A549 (cell line): ENCODE data around the gene ZNF615. TPM values are rescaled to one million over a fixed set of nuclear protein-coding genes. Genes with fewer than 3 reads are reported as not detected.

Experiments used
- ATAC-seq, 2 experiments: fragments of 200-7000 bp in 1 of 2; fragments of >200 bp in 1 of 2; cut with Nextera tagmentation in 1 of 2; cut with Tn5 transposase in 1 of 2; 3 replicates each; pipeline versions ENCODE4 v1.8.0 to v1.9.1; 2018 to 2020; ENCODE audit warnings: mild to moderate bottlenecking in 1 of 2, moderate library complexity in 1 of 2
- CTCF ChIA-PET: fragments of 300-600 bp; sonication (Branson Sonifier 250); formaldehyde crosslinking; extraction: SDS; loops from one replicate; lab custom pipeline; 2021; ENCODE audit warnings: antibody characterized with exemption, inconsistent platforms; lab: Yijun Ruan, JAX
- POLR2A ChIA-PET: fragments of 350-600 bp; formaldehyde crosslinking; extraction: SDS; loops from one replicate; lab custom pipeline; 2021; ENCODE audit warnings: antibody characterized with exemption, inconsistent platforms; lab: Yijun Ruan, JAX
- DNase-seq, 2 experiments: peaks; one replicate each; pipeline versions ENCODE4 v3.0.0 to v3.0.0-alpha.2; 2011 to 2016; ENCODE audit warnings: low read depth in 1 of 2, low spot score in 1 of 2
- FAIRE-seq: peaks from 2 replicates; lab custom pipeline; 2011; peaks lifted over from hg19 to GRCh38; lab: Jason Lieb, UNC
- H3K27ac ChIP-seq, 2 experiments: fragments of >200 bp; sonication (Bioruptor Twin); formaldehyde crosslinking; 3 replicates each; pipeline ENCODE4 v1.5.1; 2016 to 2017
- H3K4me1 ChIP-seq: fragments of >200 bp; sonication (Bioruptor Twin); formaldehyde crosslinking; 3 replicates; pipeline ENCODE4 v1.6.1; 2016
- H3K4me2 ChIP-seq: fragments of >200 bp; sonication (Bioruptor Twin); formaldehyde crosslinking; 3 replicates; pipeline ENCODE4 v1.6.1; 2016
- H3K4me3 ChIP-seq: fragments of >200 bp; sonication (Bioruptor Twin); formaldehyde crosslinking; 3 replicates; pipeline ENCODE4 v1.5.1; 2016
- H3K9me3 ChIP-seq: fragments of >200 bp; sonication (Bioruptor Twin); formaldehyde crosslinking; 3 replicates; pipeline ENCODE4 v1.6.1; 2016
- BCL3 ChIP-seq: fragments of >200 bp; sonication (Bioruptor Twin); formaldehyde crosslinking; IDR thresholded peaks from 3 replicates; pipeline ENCODE4 v1.6.1; 2016
- BHLHE40 ChIP-seq: IDR thresholded peaks from 2 replicates; pipeline ENCODE4 v1.6.1; 2012; ENCODE audit warnings: low read depth, low read length, inconsistent platforms
- CEBPB ChIP-seq, 2 experiments: fragments of >200 bp in 1 of 2; sonication (Bioruptor Twin) in 1 of 2; formaldehyde crosslinking in 1 of 2; IDR thresholded peaks; 2 replicates each; pipeline ENCODE4 v1.6.1; 2012 to 2016
- EHMT2 ChIP-seq: fragments of 200-600 bp; sonication (generic); IDR thresholded peaks from 2 replicates; pipeline ENCODE4 v1.6.1; 2016; ENCODE audit warnings: antibody characterized with exemption, low read depth, mild to moderate bottlenecking, moderate library complexity
- ELK1 ChIP-seq: fragments of 150-350 bp; IDR thresholded peaks from 2 replicates; pipeline ENCODE4 v1.6.1; 2014; ENCODE audit warnings: low read depth, mild to moderate bottlenecking, low read length
- EP300 ChIP-seq, 2 experiments: fragments of >200 bp; sonication (Bioruptor Twin); formaldehyde crosslinking; IDR thresholded peaks; 2 replicates in 1 of 2; 3 replicates in 1 of 2; pipeline ENCODE4 v1.6.1; 2016 to 2017
- HMGXB4 ChIP-seq: fragments of 250-450 bp; sonication (Bioruptor Pico); IDR thresholded peaks from 2 replicates; pipeline ENCODE4 v1.5.0; 2021; ENCODE audit warnings: mild to moderate bottlenecking, moderate library complexity, borderline replicate concordance
- HOXA7 ChIP-seq: fragments of 250-450 bp; sonication (Bioruptor Pico); IDR thresholded peaks from 2 replicates; pipeline ENCODE4 v1.5.0; 2020; ENCODE audit warnings: mild to moderate bottlenecking, moderate library complexity
- HOXB13 ChIP-seq: fragments of 250-450 bp; sonication (Bioruptor Pico); IDR thresholded peaks from 2 replicates; pipeline ENCODE4 v1.5.0; 2020; ENCODE audit warnings: low read depth, mild to moderate bottlenecking, moderate library complexity
- KDM1A ChIP-seq: fragments of 200-600 bp; sonication (generic); IDR thresholded peaks from 2 replicates; pipeline ENCODE4 v1.6.1; 2016; ENCODE audit warnings: low read depth, mild to moderate bottlenecking
- KDM5A ChIP-seq: fragments of 200-600 bp; sonication (generic); IDR thresholded peaks from 2 replicates; pipeline ENCODE4 v1.6.1; 2016; ENCODE audit warnings: antibody characterized with exemption, mild to moderate bottlenecking
- MAFK ChIP-seq: fragments of 450-650 bp; IDR thresholded peaks from 2 replicates; pipeline ENCODE4 v1.6.1; 2014; ENCODE audit not compliant: partially characterized antibody
- POLR2AphosphoS2 ChIP-seq: conservative IDR thresholded peaks from 2 replicates; pipeline ENCODE4 v1.6.1; 2012; ENCODE audit warnings: low read length, improper control_type of control experiment, inconsistent platforms
- RAD21 ChIP-seq, 2 experiments: fragments of >200 bp in 1 of 2; sonication (Bioruptor Twin) in 1 of 2; formaldehyde crosslinking in 1 of 2; IDR thresholded peaks in 1 of 2; conservative IDR thresholded peaks in 1 of 2; 2 replicates in 1 of 2; 3 replicates in 1 of 2; pipeline ENCODE4 v1.6.1; 2012 to 2018; ENCODE audit warnings: inconsistent platforms in 1 of 2
- RCOR1 ChIP-seq: fragments of 150-350 bp; IDR thresholded peaks from 2 replicates; pipeline ENCODE4 v1.6.1; 2014; ENCODE audit warnings: antibody characterized with exemption, low read length, low read depth
- REST ChIP-seq: fragments of 200-600 bp; sonication (generic); IDR thresholded peaks from 2 replicates; pipeline ENCODE4 v1.6.1; 2016; ENCODE audit warnings: antibody characterized with exemption, mild to moderate bottlenecking, moderate library complexity
- RFX5 ChIP-seq: fragments of 450-650 bp; IDR thresholded peaks from 2 replicates; pipeline ENCODE4 v1.7.1; 2014; ENCODE audit warnings: antibody characterized with exemption, mild to moderate bottlenecking, moderate library complexity
- SMC3 ChIP-seq: fragments of >200 bp; sonication (Bioruptor Twin); formaldehyde crosslinking; IDR thresholded peaks from 3 replicates; pipeline ENCODE4 v1.6.1; 2018; ENCODE audit warnings: inconsistent platforms
- TP53 ChIP-seq: fragments of 250-450 bp; sonication (Bioruptor Pico); IDR thresholded peaks from 2 replicates; pipeline ENCODE4 v1.5.0; 2021; ENCODE audit warnings: mild to moderate bottlenecking, moderate library complexity
- ZC3H11A ChIP-seq: fragments of 450-650 bp; IDR thresholded peaks from 2 replicates; pipeline ENCODE4 v1.6.1; 2014; ENCODE audit warnings: antibody characterized with exemption, mild to moderate bottlenecking
- ZNF302 ChIP-seq: fragments of 250-450 bp; sonication (Bioruptor Pico); IDR thresholded peaks from 2 replicates; pipeline ENCODE4 v1.9.0; 2021; ENCODE audit warnings: inconsistent platforms, mild to moderate bottlenecking, moderate library complexity
- WGBS: methylation state at CpG from one replicate; pipeline ENCODE4 v1.1.6; 2017; ENCODE audit errors: missing lambda C conversion rate; 5-methylcytosine and 5-hydroxymethylcytosine counted together
- polyA plus RNA-seq, 4 experiments: library from polyadenylated mRNA; depleted of rRNA in 3 of 4; stranded (reverse); fragments of >200 nt; fragmentation: RNase III in 1 of 4; extraction: RNeasy Plus Mini Kit Qiagen cat#74134 plus additional on column Dnase treatment in 1 of 4; gene quantifications; 2 replicates in 3 of 4; 3 replicates in 1 of 4; pipeline ENCODE4 v1.2.3, GENCODE V29; 2011 to 2017

The ZNF615 gene
- polyA plus RNA-seq, 2 of the 4 experiments (the other 2 are of a cell fraction) = 7.5 to 9.4 TPM

- peak in 1 of 2 experiments; percentile 18 for DNase-seq
- 37% methylated on average over 9 of the region's 9 CpGs for WGBS
- no peak for TF ChIP-seq BCL3
- TF ChIP-seq SMC3 = no peak
- no peak for TF ChIP-seq POLR2AphosphoS2
- POLR2A ChIA-PET = interaction anchor here (0.7 to 1.5 kb wide), 3 partner anchors 13 to 42 kb away, joined by 3 to 6 read pairs (median 3); partner anchors contain the start of gene ZNF614
- Histone ChIP-seq H3K4me2 (peak overlapping the region; percentile 60), H3K27ac (peak overlapping the region; percentile 79 to 82), H3K4me1 (no peaks in the 10 kb centered on the region), H3K4me3 (peak overlapping the region; percentile 75), H3K9me3 (peaks cover 84% of the 10 kb centered on the region)
- no peak for FAIRE-seq
- CTCF ChIA-PET = no interaction called here
- peak; percentile 52 to 53; a peak in 5 of 6 replicates for ATAC-seq
Observed at GRCh38 chr19:52007451-52007805, 583 bp downstream of the ZNF615 start.

GRCh38 chr19:51994048-51994644 is 13.9 kb downstream of the ZNF615 start:
- DNase-seq (no peak), FAIRE-seq (peak; percentile 68), ATAC-seq (no peak)
- ChIA-PET POLR2A (no interaction called here), CTCF (interaction anchor here (0.7 kb wide), 1 partner anchor 8 kb away, joined by 3 read pairs; no protein-coding TSS in a partner anchor)
- TF ChIP-seq RAD21 (conservative IDR thresholded peaks at IDR 0.05 in 1 of 2, IDR thresholded peaks at IDR 0.05 in 1 of 2) = no peak
- no peak for TF ChIP-seq BHLHE40
- TF ChIP-seq KDM5A = no peak
- TF ChIP-seq RCOR1 = no peak
- TF ChIP-seq CEBPB (IDR thresholded peaks at IDR 0.05) = no peak
- no peak for TF ChIP-seq KDM1A
- TF ChIP-seq EHMT2 = no peak
- TF ChIP-seq MAFK = no peak
- TF ChIP-seq HOXA7 (CRISPR knock-in tag) = no peak
- TF ChIP-seq ELK1 = no peak
- no peak for TF ChIP-seq REST
- TF ChIP-seq HOXB13 = no peak
- TF ChIP-seq EP300 (IDR thresholded peaks at IDR 0.05) = no peak
- no peak for TF ChIP-seq ZNF302 (CRISPR knock-in tag)
- TF ChIP-seq BCL3 = no peak
- no peak for TF ChIP-seq RFX5
- no peak for TF ChIP-seq ZC3H11A
- TF ChIP-seq TP53 (CRISPR knock-in tag) = no peak
- TF ChIP-seq HMGXB4 (CRISPR knock-in tag) = no peak
- Histone ChIP-seq H3K4me1 (no peaks in the 10 kb centered on the region), H3K4me2 (no peak overlapping the region), H3K27ac (no peak overlapping the region), H3K9me3 (peaks cover 96% of the 10 kb centered on the region), H3K4me3 (no peak overlapping the region)
- 98% methylated on average over 2 of the region's 2 CpGs for whole genome bisulfite sequencing
